ENCODE data around the gene BIRC5. TPM values are rescaled to one million over a fixed set of nuclear protein-coding genes. Genes with fewer than 3 reads are reported as not detected.

Gene BIRC5
- total RNA-seq, 1 donor from 2014 or later: 5.8 TPM

DNA sequence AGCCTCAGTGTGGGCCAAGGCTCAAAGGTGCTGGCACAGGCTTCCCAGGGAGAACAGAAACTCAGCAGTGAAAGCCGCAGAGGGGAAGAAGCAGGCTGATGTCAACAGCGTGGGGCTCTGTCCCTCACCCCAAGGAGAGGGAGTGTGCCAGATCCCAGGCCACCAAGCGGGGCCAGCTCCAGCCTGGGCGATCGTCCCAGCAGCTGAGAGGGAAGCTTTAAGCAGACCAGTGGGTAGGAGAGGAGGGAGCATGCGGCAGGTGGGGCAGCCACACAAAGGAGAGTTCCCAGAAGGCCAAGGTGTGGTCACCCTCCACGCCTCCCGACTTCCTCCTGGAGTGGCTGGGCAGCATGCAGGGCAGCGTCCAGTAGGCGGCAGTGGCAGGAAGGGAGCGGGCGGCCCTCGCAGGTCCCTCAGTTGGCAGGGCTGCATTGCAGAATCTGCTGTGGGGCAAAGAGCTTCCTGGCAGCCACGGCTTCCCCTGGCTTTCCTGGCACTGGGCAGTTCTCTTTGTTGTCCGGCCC, 39.6 kb upstream of the BIRC5 start:
- Histone ChIP-seq H3K4me3 (ENCODE audit: insufficient read depth, low read depth, low read length) (no peak overlapping the region), H3K4me2 (ENCODE audit: low read length) (no peak overlapping the region), H2AFZ (ENCODE audit: low read depth, low read length) (peak overlapping the region; percentile 26), H3K27ac (ENCODE audit: low read depth, low read length) (no peak overlapping the region), H3K27me3 (ENCODE audit: insufficient read depth, low read length) (no peaks in the 10 kb centered on the region), H3K9ac (ENCODE audit: low read length) (no peak overlapping the region), H3K79me2 (ENCODE audit: insufficient read depth, low read length) (no peaks in the 10 kb centered on the region), H3K4me1 (ENCODE audit: insufficient read depth, low read length) (peaks cover 4% of the 10 kb centered on the region), H3K9me3 (ENCODE audit: insufficient read depth, low read depth, low read length) (no peaks in the 10 kb centered on the region), H4K20me1 (ENCODE audit: insufficient read depth, low read length) (peaks cover 16% of the 10 kb centered on the region), H3K36me3 (ENCODE audit: insufficient read depth, low read length) (no peaks in the 10 kb centered on the region)
- TF ChIP-seq, protein P1, sequence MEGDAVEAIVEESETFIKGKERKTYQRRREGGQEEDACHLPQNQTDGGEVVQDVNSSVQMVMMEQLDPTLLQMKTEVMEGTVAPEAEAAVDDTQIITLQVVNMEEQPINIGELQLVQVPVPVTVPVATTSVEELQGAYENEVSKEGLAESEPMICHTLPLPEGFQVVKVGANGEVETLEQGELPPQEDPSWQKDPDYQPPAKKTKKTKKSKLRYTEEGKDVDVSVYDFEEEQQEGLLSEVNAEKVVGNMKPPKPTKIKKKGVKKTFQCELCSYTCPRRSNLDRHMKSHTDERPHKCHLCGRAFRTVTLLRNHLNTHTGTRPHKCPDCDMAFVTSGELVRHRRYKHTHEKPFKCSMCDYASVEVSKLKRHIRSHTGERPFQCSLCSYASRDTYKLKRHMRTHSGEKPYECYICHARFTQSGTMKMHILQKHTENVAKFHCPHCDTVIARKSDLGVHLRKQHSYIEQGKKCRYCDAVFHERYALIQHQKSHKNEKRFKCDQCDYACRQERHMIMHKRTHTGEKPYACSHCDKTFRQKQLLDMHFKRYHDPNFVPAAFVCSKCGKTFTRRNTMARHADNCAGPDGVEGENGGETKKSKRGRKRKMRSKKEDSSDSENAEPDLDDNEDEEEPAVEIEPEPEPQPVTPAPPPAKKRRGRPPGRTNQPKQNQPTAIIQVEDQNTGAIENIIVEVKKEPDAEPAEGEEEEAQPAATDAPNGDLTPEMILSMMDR (IDR thresholded peaks at IDR 0.05; ENCODE audit: insufficient read depth, low read depth, low read length): no peak
- no peak for TF ChIP-seq EZH2 (IDR thresholded peaks at IDR 0.05; ENCODE audit: insufficient read depth, low read length)
- Mint-ChIP-seq H3K27ac (ENCODE audit: unreplicated experiment) (no peak overlapping the region), H3K4me1 (ENCODE audit: low read depth, unreplicated experiment) (peaks cover 11% of the 10 kb centered on the region), H3K36me3 (ENCODE audit: low read depth, unreplicated experiment) (peaks cover 13% of the 10 kb centered on the region), H3K27me3 (ENCODE audit: low read depth, unreplicated experiment) (peaks cover 2% of the 10 kb centered on the region), H3K4me3 (ENCODE audit: unreplicated experiment) (no peak overlapping the region), H3K9me3 (ENCODE audit: unreplicated experiment) (no peaks in the 10 kb centered on the region)
- DNase-seq (ENCODE audit: low read depth) (no peak), FAIRE-seq (no peak)

DNA sequence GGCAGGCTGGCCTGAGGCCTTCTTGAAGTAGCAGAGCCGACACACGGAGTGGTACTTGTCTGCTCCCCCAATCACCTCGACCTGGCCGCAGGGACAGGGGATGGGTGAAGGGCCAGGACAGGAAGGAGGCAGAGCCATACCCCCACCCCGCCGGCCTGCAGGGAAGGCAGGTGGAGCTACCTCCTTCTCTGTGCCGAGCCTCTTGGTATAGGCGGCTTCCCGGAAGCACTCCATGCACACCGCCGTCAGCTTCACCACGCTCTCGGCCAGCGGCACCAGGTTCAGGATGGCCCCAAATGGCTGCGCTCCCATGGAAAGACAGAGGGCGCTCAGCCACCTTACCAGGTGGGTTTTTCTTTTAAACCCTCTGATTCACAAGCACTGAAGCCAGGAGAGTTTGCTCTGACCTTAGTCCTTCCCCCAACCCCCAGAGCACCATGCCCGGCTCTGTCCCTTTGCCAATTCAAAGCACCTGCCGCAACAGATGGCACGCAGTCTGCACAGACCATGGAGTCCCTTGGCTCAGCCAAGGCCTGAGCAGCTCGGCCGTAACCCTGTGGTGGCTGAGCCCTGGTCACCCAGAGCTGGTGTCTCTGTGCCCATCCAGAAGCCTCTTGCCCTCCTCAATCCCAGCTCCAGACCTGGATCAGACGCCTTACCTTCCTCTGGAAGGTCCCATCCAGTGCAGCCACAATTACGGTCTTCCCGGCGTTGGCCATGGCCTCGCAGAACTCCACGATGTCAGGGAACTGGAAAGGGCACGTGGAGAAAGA, 39.0 kb upstream of the BIRC5 start:
- Mint-ChIP-seq H3K9me3 (ENCODE audit: unreplicated experiment) (no peaks in the 10 kb centered on the region), H3K4me1 (ENCODE audit: low read depth, unreplicated experiment) (peaks cover 13% of the 10 kb centered on the region), H3K27me3 (ENCODE audit: low read depth, unreplicated experiment) (peaks cover 2% of the 10 kb centered on the region), H3K4me3 (ENCODE audit: unreplicated experiment) (no peak overlapping the region), H3K27ac (ENCODE audit: unreplicated experiment) (no peak overlapping the region), H3K36me3 (ENCODE audit: low read depth, unreplicated experiment) (peaks cover 13% of the 10 kb centered on the region)
- Histone ChIP-seq H3K9me3 (ENCODE audit: insufficient read depth, low read depth, low read length) (no peaks in the 10 kb centered on the region), H3K4me1 (ENCODE audit: insufficient read depth, low read length) (peaks cover 4% of the 10 kb centered on the region), H3K36me3 (ENCODE audit: insufficient read depth, low read length) (no peaks in the 10 kb centered on the region), H3K79me2 (ENCODE audit: insufficient read depth, low read length) (no peaks in the 10 kb centered on the region), H4K20me1 (ENCODE audit: insufficient read depth, low read length) (peaks cover 9% of the 10 kb centered on the region), H3K4me3 (ENCODE audit: insufficient read depth, low read depth, low read length) (no peak overlapping the region), H3K27me3 (ENCODE audit: insufficient read depth, low read length) (no peaks in the 10 kb centered on the region), H3K9ac (ENCODE audit: low read length) (no peak overlapping the region), H3K27ac (ENCODE audit: low read depth, low read length) (no peak overlapping the region), H3K4me2 (ENCODE audit: low read length) (no peak overlapping the region), H2AFZ (ENCODE audit: low read depth, low read length) (no peak overlapping the region)
- DNase-seq (ENCODE audit: low read depth): no peak
- no peak for FAIRE-seq
- TF ChIP-seq, protein P1 (IDR thresholded peaks at IDR 0.05; ENCODE audit: insufficient read depth, low read depth, low read length): no peak
- no peak for TF ChIP-seq EZH2 (IDR thresholded peaks at IDR 0.05; ENCODE audit: insufficient read depth, low read length)

DNA sequence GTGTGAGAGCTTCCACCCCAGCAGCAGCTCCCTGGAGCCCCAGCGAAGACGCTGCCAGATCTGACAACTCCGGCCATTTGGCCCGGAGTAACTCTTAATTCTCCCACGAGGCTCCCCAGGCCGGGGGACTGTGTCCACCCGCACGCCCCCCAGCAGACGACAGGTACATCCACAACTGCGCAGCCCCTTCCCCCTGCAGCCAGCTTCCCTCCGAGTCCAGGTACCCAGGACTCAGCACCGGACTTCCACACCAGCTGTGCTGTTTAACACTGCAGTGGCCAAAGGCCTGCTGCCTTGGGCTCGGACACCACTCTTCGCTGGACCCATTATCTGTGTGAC, 38.4 kb upstream of the BIRC5 start:
- no peak overlapping the region for H3K9ac ChIP-seq (ENCODE audit: low read length)
- peaks cover under 1% of the 10 kb centered on the region for H3K36me3 ChIP-seq (ENCODE audit: insufficient read depth, low read length)
- H3K27me3 ChIP-seq (ENCODE audit: insufficient read depth, low read length): no peaks in the 10 kb centered on the region
- no peak overlapping the region for H3K27ac ChIP-seq (ENCODE audit: low read depth, low read length)
- peaks cover 7% of the 10 kb centered on the region for H4K20me1 ChIP-seq (ENCODE audit: insufficient read depth, low read length)
- no peaks in the 10 kb centered on the region for H3K9me3 Mint-ChIP-seq (ENCODE audit: unreplicated experiment)
- DNase-seq (ENCODE audit: low read depth) (no peak), FAIRE-seq (no peak)
- no peak overlapping the region for H3K27ac Mint-ChIP-seq (ENCODE audit: unreplicated experiment)
- H3K27me3 Mint-ChIP-seq (ENCODE audit: low read depth, unreplicated experiment): peaks cover 2% of the 10 kb centered on the region
- peaks cover 13% of the 10 kb centered on the region for H3K4me1 Mint-ChIP-seq (ENCODE audit: low read depth, unreplicated experiment)
- TF ChIP-seq, protein P1 (IDR thresholded peaks at IDR 0.05; ENCODE audit: insufficient read depth, low read depth, low read length): no peak
- no peak for TF ChIP-seq EZH2 (IDR thresholded peaks at IDR 0.05; ENCODE audit: insufficient read depth, low read length)
- H3K9me3 ChIP-seq (ENCODE audit: insufficient read depth, low read depth, low read length): no peaks in the 10 kb centered on the region
- peaks cover 4% of the 10 kb centered on the region for H3K4me1 ChIP-seq (ENCODE audit: insufficient read depth, low read length)
- H3K4me3 Mint-ChIP-seq (ENCODE audit: unreplicated experiment): no peak overlapping the region
- H3K4me2 ChIP-seq (ENCODE audit: low read length): no peak overlapping the region
- H2AFZ ChIP-seq (ENCODE audit: low read depth, low read length): no peak overlapping the region
- no peaks in the 10 kb centered on the region for H3K79me2 ChIP-seq (ENCODE audit: insufficient read depth, low read length)
- peaks cover 13% of the 10 kb centered on the region for H3K36me3 Mint-ChIP-seq (ENCODE audit: low read depth, unreplicated experiment)
- H3K4me3 ChIP-seq (ENCODE audit: insufficient read depth, low read depth, low read length): no peak overlapping the region

Data from astrocyte (in vitro differentiated cells and primary cell).